Stimulated activated CD4-positive, alpha-beta T cell treated with anti-CD3 and anti-CD28 coated beads, Interleukin-4, amount 100 ng/mL, for 4 hours (primary cell): ENCODE measurements around the gene ATG7.

Experiments used
- DNase-seq, 2 experiments: peaks; one replicate each; pipeline ENCODE4 v3.0.0-alpha.2; 2020

The ATG7 gene

DNA sequence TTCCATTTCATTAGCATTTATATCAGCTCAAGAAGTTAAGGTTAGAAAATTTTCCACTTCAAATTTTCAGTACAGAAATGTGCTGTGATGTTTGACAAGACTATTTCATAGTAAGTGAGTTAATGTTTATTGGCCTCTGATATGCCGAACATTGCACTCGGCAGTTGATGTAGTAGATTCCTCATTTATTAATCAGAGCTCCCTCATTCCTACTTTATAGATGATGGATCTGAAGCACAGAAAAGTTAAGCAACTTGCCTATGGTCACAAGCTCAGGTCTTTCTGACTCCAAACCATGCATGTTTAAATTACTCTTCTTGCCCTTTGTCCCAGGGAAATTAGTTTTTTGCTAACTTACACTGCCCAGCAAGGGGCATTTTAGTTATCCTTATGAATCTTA is 92.0 kb downstream of the ATG7 start:
- DNase-seq = no peak

DNA sequence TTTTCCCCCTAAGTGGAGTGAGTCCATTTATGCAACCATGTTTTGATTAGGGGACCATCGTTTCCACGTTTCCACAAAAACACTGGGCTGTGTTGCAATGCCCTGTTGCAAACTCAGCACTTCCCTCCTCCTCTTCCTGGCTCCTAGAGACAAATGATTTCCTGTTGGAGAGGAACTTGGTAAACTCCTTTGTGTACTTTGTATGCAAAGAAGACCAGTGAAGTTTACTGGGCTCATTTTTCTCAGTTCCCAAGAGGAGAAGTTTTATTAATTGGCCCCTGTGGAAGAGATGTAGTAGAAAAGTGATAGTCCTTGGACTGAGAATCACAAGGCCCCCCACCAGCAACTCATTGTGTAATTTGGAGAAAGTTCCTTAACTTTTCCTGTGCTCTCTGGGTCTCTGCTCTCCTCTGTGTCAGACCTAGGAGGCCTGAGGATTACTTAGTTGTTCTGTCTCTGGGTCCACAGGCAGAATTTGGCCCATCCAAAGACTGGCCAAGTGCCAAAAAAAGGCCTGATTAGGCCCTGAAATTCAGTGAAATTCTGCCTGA is 95.0 kb downstream of the ATG7 start:
- no peak for DNase-seq

GRCh38 chr3:11370191-11370590 is 98.0 kb downstream of the ATG7 start:
- no peak for DNase-seq

- no peak for DNase-seq
Measured at GRCh38 chr3:11370966-11371365, 98.8 kb downstream of the ATG7 start.

GRCh38 chr3:11371747-11372146 is 99.5 kb downstream of the ATG7 start:
- DNase-seq = no peak

DNA sequence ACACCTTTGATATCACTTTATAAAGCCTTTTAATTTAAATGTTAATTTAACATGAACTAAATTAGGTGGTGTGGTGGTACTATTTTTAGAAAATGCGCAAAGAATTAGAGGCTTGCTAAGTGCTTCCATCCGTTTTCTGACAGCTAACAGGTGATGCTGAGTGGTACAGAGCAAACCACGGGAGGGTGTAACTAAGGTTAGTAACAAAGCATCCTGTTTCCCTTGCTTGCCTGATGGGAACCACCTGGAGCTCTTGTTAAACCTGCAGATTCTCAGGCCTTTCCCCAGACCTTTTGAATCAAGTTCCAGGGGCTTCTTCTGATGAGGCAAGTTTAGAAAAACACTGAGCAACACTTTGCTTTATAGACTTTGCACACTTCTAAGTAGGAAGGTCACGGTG is 101.0 kb downstream of the ATG7 start:
- DNase-seq = no peak

DNA sequence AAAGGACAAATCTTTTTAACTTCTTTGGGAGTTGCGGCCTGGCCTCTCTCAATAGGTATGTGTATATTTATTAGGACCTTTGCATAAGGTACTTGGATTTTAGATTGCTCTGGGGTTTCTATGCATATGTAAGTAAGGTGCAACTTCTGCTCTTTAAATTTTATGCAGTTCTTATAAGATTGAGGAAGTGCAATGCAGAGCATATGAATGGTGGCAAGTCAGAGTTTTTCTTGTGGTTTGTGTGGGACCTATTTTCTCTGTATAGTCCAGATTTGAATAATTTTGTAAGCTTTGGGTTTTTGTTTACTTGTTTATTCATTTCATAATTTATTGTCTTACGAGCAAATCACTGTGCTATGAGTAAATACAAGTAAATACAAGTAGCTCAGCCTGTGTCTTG is 101.5 kb downstream of the ATG7 start:
- DNase-seq = no peak

GRCh38 chr3:11375333-11376088 is 103.3 kb downstream of the ATG7 start:
- no peak for DNase-seq

- DNase-seq = no peak
Measured at GRCh38 chr3:11377719-11378118, 105.5 kb downstream of the ATG7 start.

DNA sequence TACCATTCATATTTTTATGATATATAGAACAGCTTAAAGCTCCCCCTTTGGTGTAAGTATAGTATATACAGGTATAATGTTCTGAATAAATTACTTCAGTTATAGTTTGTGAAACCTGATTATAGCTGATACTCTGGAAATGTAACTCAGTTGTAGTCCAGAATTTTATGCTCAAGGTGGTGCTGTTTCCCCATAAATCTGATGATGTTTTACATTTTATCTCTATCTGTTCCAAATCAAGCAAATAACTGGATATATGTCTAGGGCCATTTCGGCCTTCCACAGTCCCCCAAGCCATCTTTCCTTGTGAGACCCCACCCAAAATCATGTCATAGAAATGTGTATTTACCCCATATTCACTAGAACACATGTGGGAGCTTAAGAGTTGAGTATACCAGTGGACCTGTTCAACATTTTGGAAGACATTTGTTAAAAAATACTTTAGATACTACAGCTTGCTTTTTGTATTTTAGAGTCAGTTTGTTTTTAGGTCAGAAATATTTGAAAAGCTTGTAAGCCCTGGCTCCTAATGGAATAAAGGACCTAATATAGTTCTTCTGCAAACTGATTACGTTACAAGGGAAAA is 107.1 kb downstream of the ATG7 start:
- no peak for DNase-seq

- no peak for DNase-seq
Measured at GRCh38 chr3:11379824-11380701, 107.9 kb downstream of the ATG7 start.

DNA sequence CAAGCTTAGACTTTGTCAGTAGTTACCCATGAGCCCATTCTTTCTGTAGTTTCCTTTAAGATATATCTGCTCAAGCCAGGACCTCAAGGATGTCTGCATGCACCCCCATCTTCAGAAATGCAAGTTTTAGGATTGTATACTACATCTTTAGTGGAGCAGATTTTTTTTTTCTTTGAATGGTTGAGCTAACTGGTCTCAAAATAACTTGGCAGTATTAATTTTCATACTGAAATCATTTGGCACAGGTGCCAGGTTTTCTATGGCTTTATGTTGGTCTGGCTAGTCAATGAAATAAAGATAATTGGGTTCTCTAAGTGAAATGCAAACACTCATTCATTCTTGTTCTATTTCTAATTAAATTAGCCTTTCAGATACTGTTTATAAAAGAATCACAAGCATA is 108.9 kb downstream of the ATG7 start:
- no peak for DNase-seq

- DNase-seq = no peak
Measured at GRCh38 chr3:11381563-11381962, 109.4 kb downstream of the ATG7 start.

GRCh38 chr3:11382146-11382745 is 110.0 kb downstream of the ATG7 start:
- no peak for DNase-seq

GRCh38 chr3:11384074-11384473 is 111.9 kb downstream of the ATG7 start:
- DNase-seq = no peak

DNA sequence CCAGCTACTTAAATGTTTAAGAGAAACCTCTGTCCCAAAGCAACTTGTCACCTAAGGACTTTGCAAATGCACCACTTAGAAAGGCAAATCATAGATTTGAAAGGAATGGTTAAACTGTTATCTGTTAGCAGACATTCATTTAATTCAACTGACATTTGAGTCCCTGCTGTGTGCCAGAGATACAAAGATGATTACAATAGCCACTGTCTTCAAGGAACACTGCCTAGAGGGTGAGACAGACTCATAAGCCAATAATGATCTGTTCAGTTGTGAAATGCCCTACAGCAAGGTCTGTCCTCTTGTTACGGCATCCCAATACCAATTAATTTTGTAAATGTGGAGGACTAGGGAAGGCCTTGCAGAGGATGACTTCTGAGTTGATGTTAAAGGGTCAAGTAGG is 113.1 kb downstream of the ATG7 start:
- no peak for DNase-seq

- DNase-seq = no peak
Measured at GRCh38 chr3:11385891-11386290, 113.7 kb downstream of the ATG7 start.

GRCh38 chr3:11386465-11387113 is 114.4 kb downstream of the ATG7 start:
- no peak for DNase-seq

- no peak for DNase-seq
Measured at GRCh38 chr3:11389386-11390268, 117.4 kb downstream of the ATG7 start.

GRCh38 chr3:11390411-11391131 is 118.4 kb downstream of the ATG7 start:
- no peak for DNase-seq
